Measurements from ENCODE around the gene ERICH2. TPM values are rescaled to one million over a fixed set of nuclear protein-coding genes. Genes with fewer than 3 reads are reported as not detected.

Gene ERICH2
- total and polyA plus RNA-seq, 2 of the 13 experiments (the other 11 are each of a cell fraction or from before 2014, with no cell fraction given) = not detected

DNA sequence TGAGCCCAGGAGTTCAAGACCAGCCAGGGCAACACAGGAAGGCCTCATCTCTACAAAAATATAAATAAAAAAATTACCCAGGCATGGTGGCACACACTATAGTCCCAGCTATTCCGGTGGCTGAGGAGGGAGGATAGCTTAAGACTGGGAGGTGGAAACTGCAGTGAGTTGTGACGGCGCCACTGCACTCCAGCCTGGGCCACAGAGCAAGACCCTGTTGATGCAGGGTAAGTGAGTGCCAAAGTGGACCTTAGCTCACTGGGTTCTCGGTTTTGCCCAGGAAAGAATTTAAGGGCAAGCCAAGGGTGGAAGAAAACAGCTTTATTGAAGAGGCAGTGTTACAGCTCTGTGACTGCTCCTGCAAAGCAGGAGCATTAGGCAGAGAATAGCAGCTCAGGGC lies 6.9 kb upstream of the ERICH2 start:
- in situ Hi-C loops (cut with HindIII; ENCODE audit: extremely low pct_ligation_motif_present, low pct_unique_long_range_greater_than_20kb) = no loop called here
- WGBS (ENCODE audit: low lambda C conversion rate) = 71% methylated on average over 4 of the region's 4 CpGs
- ChIA-PET POLR2A (no interaction called here), CTCF (ENCODE audit: low intra/inter-chr PET ratio, low total read pairs) (no interaction called here)
- Histone ChIP-seq H3K27ac (ENCODE audit: extremely low read length, insufficient read depth, low read length) (no peak overlapping the region), H3K27me3 (ENCODE audit: control insufficient read depth in 1 of 2, insufficient read depth in 2 of 2, low read length in 2 of 2) (peaks cover 0 to 2% of the 10 kb centered on the region in 2 experiments; a peak in 1 of 5 replicates), H2AFZ (ENCODE audit: low read length) (no peak overlapping the region), H3K9me3 (ENCODE audit: low read length) (no peaks in the 10 kb centered on the region), H4K20me1 (ENCODE audit: insufficient read depth, low read length) (no peaks in the 10 kb centered on the region), H3K79me2 (ENCODE audit: insufficient read depth, low read length) (no peaks in the 10 kb centered on the region), H3K36me3 (replicated peaks in 1 of 2; ENCODE audit: control insufficient read depth in 1 of 2, insufficient read depth in 2 of 2, low read length in 2 of 2) (no peaks in the 10 kb centered on the region), H3K4me3 (replicated peaks in 1 of 3; ENCODE audit: insufficient read depth in 1 of 3, low read depth in 2 of 3, low read length in 3 of 3) (no peak overlapping the region), H3K9ac (ENCODE audit: insufficient read depth, low read depth, low read length) (no peak overlapping the region), H3K4me1 (ENCODE audit: insufficient read depth, low read length) (peaks cover 27% of the 10 kb centered on the region), H3K4me2 (ENCODE audit: low read depth, low read length) (no peak overlapping the region)
- TF ChIP-seq ZFP91 (CRISPR knock-in tag; IDR thresholded peaks at IDR 0.05; ENCODE audit: borderline replicate concordance) (no peak), PHF8 (CRISPR knock-in tag; IDR thresholded peaks at IDR 0.05) (no peak), SAP130 (CRISPR knock-in tag; IDR thresholded peaks at IDR 0.05; ENCODE audit: low read depth) (no peak), U2AF1 (optimal IDR thresholded peaks at IDR 0.05; ENCODE audit: low read depth, low read length) (no peak), HNRNPUL1 (IDR thresholded peaks at IDR 0.05; ENCODE audit: low read depth, low read length) (no peak), PITX1 (CRISPR knock-in tag; IDR thresholded peaks at IDR 0.05) (no peak)
- intact Hi-C loops (cut with micrococcal nuclease; ENCODE audit: unreplicated experiment) = no loop called here
- DNase-seq (ENCODE audit: low spot score) = no peak
- FAIRE-seq = no peak
- ATAC-seq = no peak; the same call in 2 of the 3 replicates
- BruUV-seq (replicated peaks) = no TSS peak

DNA sequence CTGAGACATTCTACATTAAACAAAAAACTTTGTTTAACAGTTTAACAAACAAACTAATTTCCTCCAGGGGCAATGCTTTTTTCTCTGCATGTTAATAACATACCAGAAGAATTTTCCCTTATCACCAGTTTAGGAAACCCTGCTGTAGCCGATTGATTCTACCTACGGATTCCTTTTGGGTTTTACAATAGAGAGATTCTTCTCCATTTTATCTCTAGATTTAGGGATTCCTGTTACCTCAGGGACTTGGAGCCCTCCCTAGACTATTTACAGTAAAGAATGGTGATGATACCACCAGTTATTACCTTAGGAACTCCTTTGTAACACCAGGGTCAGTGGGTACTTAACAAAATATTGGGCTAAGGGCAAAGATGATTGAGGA lies 5.3 kb upstream of the ERICH2 start:
- H3K4me1 ChIP-seq (ENCODE audit: insufficient read depth, low read length) = peaks cover 33% of the 10 kb centered on the region
- no peaks in the 10 kb centered on the region for H3K36me3 ChIP-seq (replicated peaks in 1 of 2; ENCODE audit: control insufficient read depth in 1 of 2, insufficient read depth in 2 of 2, low read length in 2 of 2)
- no peak for TF ChIP-seq E2F2 (CRISPR knock-in tag; IDR thresholded peaks at IDR 0.05; ENCODE audit: borderline replicate concordance)
- no peak for TF ChIP-seq BCLAF1 (IDR thresholded peaks at IDR 0.05)
- TF ChIP-seq NCOA2 (CRISPR knock-in tag; IDR thresholded peaks at IDR 0.05) = no peak
- TF ChIP-seq ZNF768 (CRISPR knock-in tag; IDR thresholded peaks at IDR 0.05) = no peak
- TF ChIP-seq SNAPC5 (CRISPR knock-in tag; IDR thresholded peaks at IDR 0.05; ENCODE audit: borderline replicate concordance) = no peak
- TF ChIP-seq RFX3 (CRISPR knock-in tag; IDR thresholded peaks at IDR 0.05) = no peak
- H3K27ac ChIP-seq (ENCODE audit: extremely low read length, insufficient read depth, low read length) = no peak overlapping the region
- ChIA-PET CTCF (ENCODE audit: low intra/inter-chr PET ratio, low total read pairs) (no interaction called here), POLR2A (no interaction called here)
- H4K20me1 ChIP-seq (ENCODE audit: insufficient read depth, low read length) = no peaks in the 10 kb centered on the region
- H3K79me2 ChIP-seq (ENCODE audit: insufficient read depth, low read length) = no peaks in the 10 kb centered on the region
- no TSS peak for BruUV-seq (replicated peaks)
- in situ Hi-C loops (cut with HindIII; ENCODE audit: extremely low pct_ligation_motif_present, low pct_unique_long_range_greater_than_20kb) = no loop called here
- no peak overlapping the region for H3K9ac ChIP-seq (ENCODE audit: insufficient read depth, low read depth, low read length)
- intact Hi-C loops (cut with micrococcal nuclease; ENCODE audit: unreplicated experiment) = no loop called here
- no peak for ATAC-seq
- H3K27me3 ChIP-seq (ENCODE audit: control insufficient read depth in 1 of 2, insufficient read depth in 2 of 2, low read length in 2 of 2) = no peaks in the 10 kb centered on the region
- no peak overlapping the region for H3K4me2 ChIP-seq (ENCODE audit: low read depth, low read length)
- H3K9me3 ChIP-seq (ENCODE audit: low read length) = no peaks in the 10 kb centered on the region
- no peak for DNase-seq (ENCODE audit: low spot score)
- FAIRE-seq = no peak
- no peak overlapping the region for H3K4me3 ChIP-seq (replicated peaks in 1 of 3; ENCODE audit: insufficient read depth in 1 of 3, low read depth in 2 of 3, low read length in 3 of 3)
- 9% methylated on average over 2 of the region's 2 CpGs for WGBS (ENCODE audit: low lambda C conversion rate)
- no peak overlapping the region for H2AFZ ChIP-seq (ENCODE audit: low read length)
